AG04449 (cell line): ENCODE measurements around the gene RHOB.

Experiments used
- CTCF ChIA-PET: fragments of 350-600 bp; formaldehyde crosslinking; extraction: SDS; loops from one replicate; lab custom pipeline; 2021; ENCODE audit warnings: antibody characterized with exemption; lab: Yijun Ruan, JAX
- POLR2A ChIA-PET: fragments of 400-600, 350-600 bp; formaldehyde crosslinking; extraction: SDS; loops from one replicate; lab custom pipeline; 2020; ENCODE audit warnings: antibody characterized with exemption, inconsistent platforms; lab: Yijun Ruan, JAX
- DNase-seq: peaks from one replicate; pipeline ENCODE4 v3.0.0-alpha.2; 2010; ENCODE audit warnings: low read depth, low spot score
- H3K4me3 ChIP-seq: 2 replicates; pipeline ENCODE4 v1.5.1; 2011; ENCODE audit warnings: low read depth, mild to moderate bottlenecking, control low read depth, low read length
- CTCF ChIP-seq: IDR thresholded peaks from one replicate; pipeline ENCODE4 v1.5.1; 2011; ENCODE audit warnings: mild to moderate bottlenecking, moderate library complexity, low read length, control low read depth, inconsistent platforms; ENCODE audit not compliant: insufficient read depth; ENCODE audit errors: missing control alignments

Gene RHOB

GRCh38 chr2:20419007-20419576, 27.8 kb upstream of the RHOB start:
- TF ChIP-seq CTCF: no peak
- no peak overlapping the region for H3K4me3 ChIP-seq
- DNase-seq: no peak
- ChIA-PET POLR2A (interaction anchor here (8.3 kb wide), 1 partner anchor 29 kb away, joined by 113 read pairs; the partner anchor contains the start of gene RHOB), CTCF (interaction anchor here (0.7 to 16.6 kb wide), 5 partner anchors 14 to 230 kb away, joined by 3 to 335 read pairs (median 10); no protein-coding TSS in a partner anchor)

GRCh38 chr2:20419752-20420151, 27.1 kb upstream of the RHOB start:
- TF ChIP-seq CTCF: no peak
- POLR2A ChIA-PET: interaction anchor here (8.3 kb wide), 1 partner anchor 28 kb away, joined by 113 read pairs; the partner anchor contains the start of gene RHOB
- no peak for DNase-seq
- H3K4me3 ChIP-seq: no peak overlapping the region
- CTCF ChIA-PET: interaction anchor here (0.9 to 16.6 kb wide), 4 partner anchors 13 to 222 kb away, joined by 4 to 335 read pairs (median 60); no protein-coding TSS in a partner anchor

- no peak for DNase-seq
- POLR2A ChIA-PET: interaction anchor here (1.2 to 8.3 kb wide), 2 partner anchors 10 to 26 kb away, joined by 3 to 113 read pairs; partner anchors contain the start of gene RHOB
- no peak overlapping the region for H3K4me3 ChIP-seq
- CTCF ChIA-PET: interaction anchor here (0.7 to 16.6 kb wide), 10 partner anchors 9 to 229 kb away, joined by 3 to 335 read pairs (median 6); partner anchors contain the start of gene HS1BP3
- no peak for TF ChIP-seq CTCF
Observed at GRCh38 chr2:20421336-20421987, 25.4 kb upstream of the RHOB start.

- DNase-seq: peak; percentile 38
- ChIA-PET POLR2A (interaction anchor here (1.2 to 8.3 kb wide), 2 partner anchors 10 to 26 kb away, joined by 3 to 113 read pairs; partner anchors contain the start of gene RHOB), CTCF (interaction anchor here (0.7 to 16.6 kb wide), 12 partner anchors 9 to 229 kb away, joined by 3 to 335 read pairs (median 6); partner anchors contain the start of gene HS1BP3)
- TF ChIP-seq CTCF: no peak
- H3K4me3 ChIP-seq: no peak overlapping the region
Observed at GRCh38 chr2:20421988-20422370, 24.9 kb upstream of the RHOB start.

- no peak for TF ChIP-seq CTCF
- ChIA-PET CTCF (interaction anchor here (0.8 to 16.6 kb wide), 16 partner anchors 9 to 250 kb away, joined by 3 to 335 read pairs (median 6); partner anchors contain the start of genes HS1BP3 and RHOB), POLR2A (interaction anchor here (8.3 kb wide), 1 partner anchor 25 kb away, joined by 113 read pairs; the partner anchor contains the start of gene RHOB)
- no peak overlapping the region for H3K4me3 ChIP-seq
- DNase-seq: no peak
Observed at GRCh38 chr2:20422402-20423271, 24.2 kb upstream of the RHOB start.
